Dendritic cell treated with granulocyte-macrophage colony-stimulating factor and Interleukin-4, amounts not matched to agents 40 ng/mL and 50 ng/mL, for 4 days (primary cell): ENCODE results near the gene FOXP1.
A peak's percentile ranks its signal among the peaks of the same experiment; 100 is the strongest.

Source experiments
- H3K27ac Mint-ChIP-seq: one replicate; pipeline ENCODE4 v1.8.0; 2022; ENCODE audit warnings: mild to moderate bottlenecking, mixed read lengths
- H3K27me3 Mint-ChIP-seq: one replicate; pipeline ENCODE4 v1.8.0; 2022; ENCODE audit warnings: mild to moderate bottlenecking, mixed read lengths
- H3K36me3 Mint-ChIP-seq: one replicate; pipeline ENCODE4 v1.8.0; 2022; ENCODE audit warnings: low read depth, mixed read lengths
- H3K4me1 Mint-ChIP-seq: one replicate; pipeline ENCODE4 v1.8.0; 2022; ENCODE audit warnings: low read depth, mixed read lengths
- H3K4me3 Mint-ChIP-seq: one replicate; pipeline ENCODE4 v1.8.0; 2022; ENCODE audit warnings: mild to moderate bottlenecking, moderate library complexity, mixed read lengths
- H3K9me3 Mint-ChIP-seq: one replicate; pipeline ENCODE4 v1.8.0; 2022; ENCODE audit warnings: mixed read lengths
- intact Hi-C: fragments of 100-400 bp; cut with micrococcal nuclease; formaldehyde crosslinking; loops from one replicate; pipeline ENCODE4 v1.15.0; 2022

Gene FOXP1

GRCh38 chr3:71601811-71602210, 18.3 kb upstream of the FOXP1 start:
- peaks cover 7% of the 10 kb centered on the region for H3K9me3 Mint-ChIP-seq
- H3K36me3 Mint-ChIP-seq, result no peaks in the 10 kb centered on the region
- H3K4me3 Mint-ChIP-seq, result no peak overlapping the region
- intact Hi-C loops, result no loop called here
- no peak overlapping the region for H3K27ac Mint-ChIP-seq
- peaks cover 18% of the 10 kb centered on the region for H3K4me1 Mint-ChIP-seq
- H3K27me3 Mint-ChIP-seq, result no peaks in the 10 kb centered on the region

DNA sequence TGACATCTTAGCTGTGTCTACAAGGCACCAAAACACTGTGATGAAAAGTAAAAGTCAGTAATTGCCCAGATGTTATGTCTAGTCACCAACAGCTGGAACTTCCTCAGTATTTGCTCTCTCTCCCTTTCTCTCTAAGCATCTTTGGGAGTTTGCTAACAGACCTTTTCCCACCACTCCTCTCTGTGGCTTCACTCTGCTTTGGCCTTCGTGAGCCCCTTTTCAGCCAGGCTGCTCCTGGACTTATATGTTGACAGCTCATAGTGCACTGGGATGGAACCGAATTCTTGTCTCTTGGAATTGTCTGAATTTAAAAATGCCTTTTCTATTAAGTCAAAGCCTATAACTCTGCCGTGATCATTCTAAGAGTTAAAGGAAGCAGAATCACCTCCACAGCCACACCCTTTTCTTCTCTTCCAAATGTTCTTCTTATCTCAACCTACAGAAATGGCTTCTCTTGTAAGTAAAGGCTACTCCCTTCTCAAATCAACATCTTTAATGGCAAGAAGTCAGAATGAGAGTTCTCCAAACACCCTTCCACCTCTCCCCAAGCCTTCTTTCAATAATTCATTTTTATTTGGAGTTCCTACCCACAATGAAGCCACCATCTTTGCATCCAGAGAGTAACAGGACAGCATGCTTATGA, 17.2 kb upstream of the FOXP1 start:
- no peak overlapping the region for H3K27ac Mint-ChIP-seq

DNA sequence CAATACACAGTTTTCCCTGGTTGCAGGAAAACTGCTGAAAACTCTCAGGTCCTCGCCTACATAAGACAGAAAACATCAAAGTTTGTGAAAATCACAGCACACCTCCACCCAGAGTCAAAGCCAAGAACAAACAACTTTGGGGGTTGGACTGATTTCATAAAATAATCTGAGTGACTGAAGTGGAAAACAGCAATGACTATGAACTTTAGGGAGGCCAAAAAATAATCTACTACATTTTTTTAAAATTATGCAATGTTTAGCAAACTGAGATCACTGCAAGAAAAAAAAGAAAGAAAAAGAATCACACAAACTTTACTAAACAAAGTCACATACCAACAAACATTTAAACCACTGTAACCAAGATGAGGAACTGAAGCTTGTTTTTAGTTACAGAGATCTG, 15.9 kb upstream of the FOXP1 start:
- Mint-ChIP-seq H3K4me1 (peaks cover 18% of the 10 kb centered on the region), H3K36me3 (no peaks in the 10 kb centered on the region)
- intact Hi-C loops, result no loop called here

More for the DNA sequence above, 17.2 kb upstream of the FOXP1 start:
- Mint-ChIP-seq H3K4me3 (no peak overlapping the region), H3K27me3 (no peaks in the 10 kb centered on the region), H3K4me1 (peaks cover 18% of the 10 kb centered on the region), H3K9me3 (no peaks in the 10 kb centered on the region), H3K36me3 (no peaks in the 10 kb centered on the region)
- intact Hi-C loops, result no loop called here

DNA sequence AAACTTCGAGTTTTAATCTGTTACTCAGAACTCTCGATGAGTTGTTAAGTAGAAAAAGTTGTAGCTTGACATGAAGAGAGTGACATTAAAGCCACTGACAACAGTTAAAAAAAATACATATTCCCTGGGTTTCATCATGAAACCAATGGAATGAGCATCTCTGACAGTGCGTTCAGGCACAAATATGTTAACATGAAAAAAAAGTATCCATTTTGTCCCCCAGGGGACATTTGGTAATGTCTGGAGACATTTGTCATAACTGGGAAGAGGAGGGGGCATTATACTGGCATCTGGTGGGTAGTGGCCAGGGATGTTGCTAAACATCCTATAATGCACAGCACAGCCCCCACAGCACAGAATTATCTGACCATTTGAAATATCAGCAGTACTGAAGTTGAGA, 14.8 kb upstream of the FOXP1 start:
- no peaks in the 10 kb centered on the region for H3K9me3 Mint-ChIP-seq
- intact Hi-C loops, result no loop called here
- no peak overlapping the region for H3K4me3 Mint-ChIP-seq
- H3K36me3 Mint-ChIP-seq, result no peaks in the 10 kb centered on the region
- H3K27ac Mint-ChIP-seq, result no peak overlapping the region
- H3K4me1 Mint-ChIP-seq, result peaks cover 18% of the 10 kb centered on the region
- H3K27me3 Mint-ChIP-seq, result no peaks in the 10 kb centered on the region

More for the DNA sequence above, 15.9 kb upstream of the FOXP1 start:
- no peak overlapping the region for H3K27ac Mint-ChIP-seq
- no peaks in the 10 kb centered on the region for H3K27me3 Mint-ChIP-seq
- no peak overlapping the region for H3K4me3 Mint-ChIP-seq
- no peaks in the 10 kb centered on the region for H3K9me3 Mint-ChIP-seq

- no peaks in the 10 kb centered on the region for H3K27me3 Mint-ChIP-seq
- H3K4me3 Mint-ChIP-seq, result no peak overlapping the region
- no peak overlapping the region for H3K27ac Mint-ChIP-seq
- no peaks in the 10 kb centered on the region for H3K36me3 Mint-ChIP-seq
- intact Hi-C loops, result no loop called here
- no peaks in the 10 kb centered on the region for H3K9me3 Mint-ChIP-seq
- H3K4me1 Mint-ChIP-seq, result peaks cover 18% of the 10 kb centered on the region
These were observed 13.8 kb upstream of the FOXP1 start for GRCh38 chr3:71597286-71597685.

GRCh38 chr3:71593106-71593505, 9.6 kb upstream of the FOXP1 start:
- H3K9me3 Mint-ChIP-seq, result no peaks in the 10 kb centered on the region
- no peak overlapping the region for H3K27ac Mint-ChIP-seq
- no peaks in the 10 kb centered on the region for H3K36me3 Mint-ChIP-seq
- H3K4me3 Mint-ChIP-seq, result no peak overlapping the region
- H3K27me3 Mint-ChIP-seq, result no peaks in the 10 kb centered on the region
- intact Hi-C loops, result no loop called here
- no peaks in the 10 kb centered on the region for H3K4me1 Mint-ChIP-seq

DNA sequence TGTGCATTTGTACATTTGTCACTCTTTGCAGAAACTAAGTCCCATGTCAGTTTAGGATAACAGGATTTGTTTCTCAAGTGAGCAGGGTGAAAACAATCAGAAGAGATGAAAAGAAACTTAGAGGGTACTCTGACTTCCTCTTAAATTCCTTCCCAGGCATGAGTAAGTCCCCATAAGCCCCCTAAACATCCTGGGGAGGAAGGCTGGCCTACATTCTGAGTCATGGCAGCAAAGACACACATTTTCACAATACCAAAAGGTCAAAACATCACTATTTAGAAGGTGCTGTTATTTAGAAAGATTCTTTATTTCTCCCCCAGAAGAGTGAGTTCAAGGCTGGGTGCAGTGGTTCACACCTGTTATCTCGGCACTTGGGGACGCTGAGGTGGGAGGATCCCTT, 7.6 kb upstream of the FOXP1 start:
- Mint-ChIP-seq H3K36me3 (no peaks in the 10 kb centered on the region), H3K27me3 (no peaks in the 10 kb centered on the region), H3K9me3 (no peaks in the 10 kb centered on the region), H3K4me3 (no peak overlapping the region), H3K27ac (no peak overlapping the region), H3K4me1 (no peaks in the 10 kb centered on the region)
- intact Hi-C loops, result no loop called here

- no peaks in the 10 kb centered on the region for H3K9me3 Mint-ChIP-seq
- intact Hi-C loops, result no loop called here
These were observed 5.6 kb upstream of the FOXP1 start for GRCh38 chr3:71589132-71589531.

GRCh38 chr3:71587958-71588357, 4.4 kb upstream of the FOXP1 start:
- H3K27ac Mint-ChIP-seq, result no peak overlapping the region
- no peaks in the 10 kb centered on the region for H3K27me3 Mint-ChIP-seq
- H3K4me1 Mint-ChIP-seq, result peaks cover 13% of the 10 kb centered on the region
- intact Hi-C loops, result no loop called here
- no peaks in the 10 kb centered on the region for H3K9me3 Mint-ChIP-seq
- no peak overlapping the region for H3K4me3 Mint-ChIP-seq
- peaks cover 7% of the 10 kb centered on the region for H3K36me3 Mint-ChIP-seq

More at GRCh38 chr3:71589132-71589531, 5.6 kb upstream of the FOXP1 start:
- no peak overlapping the region for H3K27ac Mint-ChIP-seq
- no peaks in the 10 kb centered on the region for H3K27me3 Mint-ChIP-seq
- H3K4me3 Mint-ChIP-seq, result no peak overlapping the region
- no peaks in the 10 kb centered on the region for H3K36me3 Mint-ChIP-seq
- H3K4me1 Mint-ChIP-seq, result peaks cover 11% of the 10 kb centered on the region

- Mint-ChIP-seq H3K27me3 (no peaks in the 10 kb centered on the region), H3K36me3 (peaks cover 18% of the 10 kb centered on the region), H3K9me3 (no peaks in the 10 kb centered on the region), H3K4me1 (peaks cover 13% of the 10 kb centered on the region), H3K4me3 (no peak overlapping the region), H3K27ac (no peak overlapping the region)
- intact Hi-C loops, result loop anchor here (1.0 kb wide), 1 partner anchor 580 kb away; no protein-coding TSS in a partner anchor
These were observed 3.3 kb upstream of the FOXP1 start for GRCh38 chr3:71586810-71587242.

DNA sequence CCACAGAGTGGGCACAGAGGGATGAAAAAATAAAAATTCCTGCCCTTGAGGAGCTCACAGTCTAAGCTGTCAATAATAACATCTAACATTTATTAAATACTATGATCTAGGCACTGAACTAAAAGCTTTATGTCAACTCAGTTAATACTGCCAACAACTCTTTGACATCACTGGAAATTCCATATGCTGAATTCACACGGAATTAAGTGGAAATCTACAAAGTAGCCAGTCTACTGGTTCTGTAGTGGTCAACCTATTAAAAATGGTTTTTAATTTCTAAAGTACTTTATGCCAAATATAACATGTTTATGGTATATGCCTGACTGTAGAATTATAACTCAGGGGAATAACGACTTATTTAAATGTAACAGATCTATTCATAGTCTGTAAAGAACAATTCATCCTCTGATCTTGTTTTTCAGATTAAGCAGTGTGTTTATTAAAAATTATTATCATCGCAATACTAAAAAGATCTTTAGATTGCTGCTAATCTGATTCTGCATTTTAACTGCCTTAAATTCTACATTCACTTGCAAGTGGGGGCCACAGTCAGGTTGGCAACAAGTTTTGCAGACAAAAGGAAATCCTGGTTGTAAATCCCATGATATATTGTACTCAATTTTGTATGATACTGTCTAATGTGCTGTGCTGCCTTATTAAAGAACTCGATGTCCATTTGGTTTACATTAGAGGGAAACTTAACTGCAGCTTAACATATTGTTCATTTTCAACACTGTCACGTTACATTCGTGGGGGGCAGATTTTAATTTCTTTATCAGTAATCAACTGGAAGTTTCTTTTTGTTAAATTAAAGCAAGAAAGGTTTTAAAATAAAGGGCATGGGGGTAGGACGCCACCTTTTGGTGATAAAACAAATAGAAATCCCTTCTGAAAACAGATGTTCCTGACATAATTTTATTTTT, 2.6 kb upstream of the FOXP1 start:
- Mint-ChIP-seq H3K27ac (no peak overlapping the region), H3K4me3 (no peak overlapping the region)

DNA sequence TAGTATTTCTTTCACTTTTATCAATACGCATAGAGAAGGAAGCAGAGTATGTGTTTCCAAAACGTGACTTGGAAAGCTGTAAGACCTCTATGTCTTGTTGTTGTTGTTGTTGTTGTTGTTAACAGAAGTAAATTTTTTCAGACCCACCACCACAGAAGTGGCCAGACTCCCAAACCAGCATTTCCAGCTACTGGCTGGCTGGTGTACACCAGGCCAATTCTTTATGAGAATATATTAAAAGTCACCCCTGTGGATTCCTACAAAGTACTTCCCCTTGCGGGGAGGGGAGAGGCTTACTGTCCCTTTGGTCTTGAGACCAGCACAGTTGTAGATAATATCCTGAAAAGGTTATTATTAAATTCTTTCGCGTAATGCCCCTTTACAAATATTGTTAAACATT, 1.6 kb upstream of the FOXP1 start:
- no peaks in the 10 kb centered on the region for H3K27me3 Mint-ChIP-seq
- intact Hi-C loops, result loop anchor here (2.0 kb wide), 1 partner anchor 520 kb away; no protein-coding TSS in a partner anchor
- peak overlapping the region; percentile 84 for H3K4me3 Mint-ChIP-seq
- no peaks in the 10 kb centered on the region for H3K9me3 Mint-ChIP-seq
- peak overlapping the region; percentile 99 for H3K27ac Mint-ChIP-seq
- peaks cover 30% of the 10 kb centered on the region for H3K36me3 Mint-ChIP-seq
- peaks cover 14% of the 10 kb centered on the region for H3K4me1 Mint-ChIP-seq

More for the DNA sequence above, 2.6 kb upstream of the FOXP1 start:
- H3K36me3 Mint-ChIP-seq, result peaks cover 25% of the 10 kb centered on the region
- intact Hi-C loops, result loop anchor here (1.0 to 2.0 kb wide), 2 partner anchors 521 to 579 kb away; no protein-coding TSS in a partner anchor
- no peaks in the 10 kb centered on the region for H3K27me3 Mint-ChIP-seq
- H3K9me3 Mint-ChIP-seq, result no peaks in the 10 kb centered on the region
- peaks cover 13% of the 10 kb centered on the region for H3K4me1 Mint-ChIP-seq

- Mint-ChIP-seq H3K36me3 (peaks cover 30% of the 10 kb centered on the region), H3K4me1 (peaks cover 20% of the 10 kb centered on the region), H3K27me3 (no peaks in the 10 kb centered on the region), H3K9me3 (no peaks in the 10 kb centered on the region), H3K4me3 (peak overlapping the region; percentile 84), H3K27ac (peak overlapping the region; percentile 99)
- intact Hi-C loops, result loop anchor here (2.0 kb wide), 1 partner anchor 520 kb away; no protein-coding TSS in a partner anchor
These were observed 975 bp upstream of the FOXP1 start for GRCh38 chr3:71584394-71585011.
